ENCODE data around the gene CALN1.
"Not testable (repeated sequence)": the region's sequence is repeated elsewhere in the genome, so short reads cannot be mapped to it uniquely, and the experiment has no call there.

CALN1 gene

GRCh38 chr7:72408966-72409637 lies 3.0 kb downstream of the CALN1 start:
- DNase-seq, result no peak

- DNase-seq, result no peak
These were observed 5.2 kb downstream of the CALN1 start for GRCh38 chr7:72406820-72407403.

- DNase-seq, result no peak
These were observed 6.3 kb downstream of the CALN1 start for GRCh38 chr7:72405871-72406270.

GRCh38 chr7:72405418-72405817 lies 6.7 kb downstream of the CALN1 start:
- DNase-seq, result peak; percentile 10

- no peak for DNase-seq
These were observed 7.4 kb downstream of the CALN1 start for GRCh38 chr7:72404743-72405142.

GRCh38 chr7:72403458-72404076 lies 8.6 kb downstream of the CALN1 start:
- DNase-seq, result no peak

- no peak for DNase-seq
These were observed 18.1 kb downstream of the CALN1 start for GRCh38 chr7:72394016-72394415.

- no peak for DNase-seq
These were observed 20.2 kb downstream of the CALN1 start for GRCh38 chr7:72391821-72392377.

GRCh38 chr7:72386118-72386517 lies 26.0 kb downstream of the CALN1 start:
- DNase-seq, result no peak

GRCh38 chr7:72362246-72362645 lies 49.9 kb downstream of the CALN1 start:
- no peak for DNase-seq

- DNase-seq, result no peak
These were observed 66.9 kb downstream of the CALN1 start for GRCh38 chr7:72345208-72345727.

GRCh38 chr7:72343991-72344390 lies 68.1 kb downstream of the CALN1 start:
- no peak for DNase-seq

GRCh38 chr7:72343354-72343753 lies 68.8 kb downstream of the CALN1 start:
- DNase-seq, result not testable (repeated sequence)

- DNase-seq, result no peak
These were observed 74.6 kb downstream of the CALN1 start for GRCh38 chr7:72337390-72338167.

- peak; percentile 3 for DNase-seq
These were observed 75.3 kb downstream of the CALN1 start for GRCh38 chr7:72336632-72337389.

GRCh38 chr7:72336382-72336631 lies 75.8 kb downstream of the CALN1 start:
- DNase-seq, result no peak

GRCh38 chr7:72335561-72336381 lies 76.4 kb downstream of the CALN1 start:
- no peak for DNase-seq

GRCh38 chr7:72334698-72335097 lies 77.4 kb downstream of the CALN1 start:
- no peak for DNase-seq

- no peak for DNase-seq
These were observed 78.1 kb downstream of the CALN1 start for GRCh38 chr7:72334066-72334465.

- no peak for DNase-seq
These were observed 85.3 kb downstream of the CALN1 start for GRCh38 chr7:72326811-72327210.

- DNase-seq, result no peak
These were observed 85.8 kb downstream of the CALN1 start for GRCh38 chr7:72326365-72326764.

GRCh38 chr7:72325561-72325960 lies 86.6 kb downstream of the CALN1 start:
- DNase-seq, result no peak

Data from stimulated activated CD4-positive, alpha-beta T cell treated with anti-CD3 and anti-CD28 coated beads, Interleukin-15, amount 100 ng/mL, for 24 hours (primary cell).